Liver (tissue), 9 donors: Measurements from ENCODE around the gene NFIA. TPM values are rescaled to one million over a fixed set of nuclear protein-coding genes. Genes with fewer than 3 reads are reported as not detected.

Source experiments
- DNase-seq: peaks from one replicate; pipeline ENCODE4 v3.0.0-alpha.2; 2017; ENCODE audit warnings: low spot score
- H3K27ac ChIP-seq, 2 donors: one replicate each; pipeline ENCODE4 v1.7.0; 2013; ENCODE audit warnings: inconsistent platforms in 2 of 2, low read length in 2 of 2, control low read depth in 1 of 2, low read depth in 1 of 2, mild to moderate bottlenecking in 1 of 2
- H3K27me3 ChIP-seq, 4 donors: one replicate each; pipeline versions ENCODE4 v1.6.1 to v1.7.0; 2013; ENCODE audit warnings: low read length in 3 of 4, inconsistent platforms in 1 of 4, mild to moderate bottlenecking in 1 of 4, moderate library complexity in 1 of 4; ENCODE audit not compliant: control insufficient read depth in 4 of 4, insufficient read depth in 4 of 4
- H3K36me3 ChIP-seq, 4 donors: one replicate each; pipeline versions ENCODE4 v1.6.1 to v1.7.0; 2013; ENCODE audit warnings: low read length in 3 of 4, mild to moderate bottlenecking in 3 of 4, low read depth in 1 of 4, moderate library complexity in 1 of 4; ENCODE audit not compliant: control insufficient read depth in 4 of 4, insufficient read depth in 3 of 4
- H3K4me1 ChIP-seq, 4 donors: one replicate each; pipeline versions ENCODE4 v1.6.1 to v1.7.0; 2013; ENCODE audit warnings: low read length in 3 of 4, mild to moderate bottlenecking in 3 of 4, moderate library complexity in 1 of 4; ENCODE audit not compliant: control insufficient read depth in 4 of 4, insufficient read depth in 4 of 4
- H3K4me3 ChIP-seq, 3 donors: one replicate each; pipeline versions ENCODE4 v1.6.1 to v1.7.0; 2013; ENCODE audit warnings: low read length in 3 of 3, control low read depth in 1 of 3, low read depth in 1 of 3, mild to moderate bottlenecking in 1 of 3
- H3K9ac ChIP-seq, 2 donors: one replicate each; pipeline ENCODE4 v1.7.0; 2013; ENCODE audit warnings: low read length in 2 of 2, mild to moderate bottlenecking in 2 of 2, moderate library complexity in 2 of 2, control low read depth in 1 of 2, low read depth in 1 of 2
- H3K9me3 ChIP-seq, 4 donors: one replicate each; pipeline versions ENCODE4 v1.6.1 to v1.7.0; 2013; ENCODE audit warnings: low read length in 3 of 4; ENCODE audit not compliant: control insufficient read depth in 4 of 4
- EGR1 ChIP-seq, 2 donors: IDR thresholded peaks; 2 replicates each; pipeline ENCODE4 v1.6.1; 2016 to 2018; ENCODE audit warnings: antibody characterized with exemption in 2 of 2, low read depth in 2 of 2
- FOXA1 ChIP-seq: IDR thresholded peaks from 2 replicates; pipeline ENCODE4 v1.6.1; 2016; ENCODE audit warnings: antibody characterized with exemption
- FOXA2 ChIP-seq: IDR thresholded peaks from 2 replicates; pipeline ENCODE4 v1.6.1; 2016; ENCODE audit warnings: antibody characterized with exemption
- GABPA ChIP-seq, 2 donors: IDR thresholded peaks in 1 of 2; conservative IDR thresholded peaks in 1 of 2; 2 replicates each; pipeline ENCODE4 v1.6.1; 2016; ENCODE audit warnings: antibody characterized with exemption in 2 of 2, mild to moderate bottlenecking in 1 of 2, moderate library complexity in 1 of 2
- HNF4G ChIP-seq: IDR thresholded peaks from 2 replicates; pipeline ENCODE4 v1.6.1; 2016; ENCODE audit warnings: antibody characterized with exemption
- NR2F2 ChIP-seq: IDR thresholded peaks from 2 replicates; pipeline ENCODE4 v1.6.1; 2016; ENCODE audit warnings: antibody characterized with exemption
- RAD21 ChIP-seq, 2 donors: IDR thresholded peaks; 2 replicates each; pipeline ENCODE4 v1.6.1; 2016; ENCODE audit warnings: antibody characterized with exemption in 2 of 2, mild to moderate bottlenecking in 2 of 2
- RXRA ChIP-seq, 2 donors: IDR thresholded peaks; 2 replicates each; pipeline ENCODE4 v1.6.1; 2017 to 2018; ENCODE audit warnings: antibody characterized with exemption in 2 of 2, mild to moderate bottlenecking in 1 of 2
- SP1 ChIP-seq: IDR thresholded peaks from 2 replicates; pipeline ENCODE4 v1.6.1; 2018; ENCODE audit warnings: antibody characterized with exemption, mild to moderate bottlenecking
- TAF1 ChIP-seq: conservative IDR thresholded peaks from 2 replicates; pipeline ENCODE4 v1.6.1; 2016; ENCODE audit warnings: antibody characterized with exemption, mild to moderate bottlenecking
- YY1 ChIP-seq: IDR thresholded peaks from 2 replicates; pipeline ENCODE4 v1.6.1; 2016; ENCODE audit warnings: antibody characterized with exemption, mild to moderate bottlenecking
- WGBS: extraction: QIAGEN DNeasy Blood & Tissue Kit; methylation state at CpG from one replicate; pipeline ENCODE4 v1.1.7; 2013; 5-methylcytosine and 5-hydroxymethylcytosine counted together
- polyA plus RNA-seq, 2 donors: library from polyadenylated mRNA; stranded (reverse) in 1 of 2; unstranded in 1 of 2; fragments of 200-250 nt in 1 of 2; fragments of >200 nt in 1 of 2; fragmentation: Nextera tagmentation in 1 of 2; extraction: Ambion mirVana in 1 of 2; gene quantifications; one replicate each; pipeline versions ENCODE4 v1.2.1 to v1.2.3, GENCODE V29; 2013 to 2015
- total RNA-seq, 2 donors: library from RNA; depleted of rRNA; stranded (reverse); fragments of >200 nt; gene quantifications; one replicate each; pipeline ENCODE4 v1.2.3, GENCODE V29; 2014
- TF ChIP-seq, protein P1 (sequence below): IDR thresholded peaks from 2 replicates; pipeline ENCODE4 v1.6.1; 2016; ENCODE audit warnings: antibody characterized with exemption, mild to moderate bottlenecking
- TF ChIP-seq, protein P2 (sequence below): IDR thresholded peaks from 2 replicates; pipeline ENCODE4 v1.6.1; 2016; ENCODE audit warnings: antibody characterized with exemption
- TF ChIP-seq, protein P3 (sequence below): IDR thresholded peaks from 2 replicates; pipeline ENCODE4 v1.6.1; 2016; ENCODE audit warnings: antibody characterized with exemption
- TF ChIP-seq, protein P4 (sequence below): fragments of 150-350 bp; IDR thresholded peaks from 2 replicates; pipeline ENCODE4 v1.5.1; 2017; ENCODE audit warnings: improper control_type of control experiment, low read depth, low read length; ENCODE audit not compliant: missing input control
- TF ChIP-seq, protein P5 (sequence below): IDR thresholded peaks from 2 replicates; pipeline ENCODE4 v1.6.1; 2016; ENCODE audit warnings: antibody characterized with exemption
- donor health status: healthy.
- donor health status: healthy.
- donor health status: healthy.
- donor health status: healthy.
- donor health status: healthy.

The NFIA gene
- total and polyA plus RNA-seq, 4 donors: 6.8 to 53.7 (median 22.2) TPM

DNA sequence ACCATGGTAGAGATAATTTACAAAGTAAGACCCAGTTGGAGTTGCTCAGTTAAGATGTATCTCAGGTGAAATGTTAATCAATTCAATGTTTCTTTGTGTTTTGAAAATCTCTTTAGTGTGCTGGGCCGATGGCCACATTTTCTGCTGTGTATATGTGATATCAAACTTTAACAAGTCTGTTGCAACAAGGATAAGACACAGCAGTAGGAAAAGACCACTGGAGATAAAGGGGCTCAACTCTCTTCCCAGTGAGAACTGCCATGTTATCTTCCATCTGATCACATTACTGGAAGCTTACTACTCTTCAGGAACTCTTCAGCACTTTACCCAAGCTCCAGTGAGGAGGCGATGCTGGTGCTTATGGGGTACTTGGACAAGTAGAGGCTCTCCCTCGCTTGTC, 227.7 kb downstream of the NFIA start:
- Histone ChIP-seq H3K9ac (no peak overlapping the region), H3K4me1 (no peaks in the 10 kb centered on the region), H3K36me3 (peaks cover 0 to 7% (median 1%) of the 10 kb centered on the region in 4 donors), H3K9me3 (no peaks in the 10 kb centered on the region), H3K27ac (no peak overlapping the region), H3K4me3 (no peak overlapping the region), H3K27me3 (no peaks in the 10 kb centered on the region)
- TF ChIP-seq, protein P1, sequence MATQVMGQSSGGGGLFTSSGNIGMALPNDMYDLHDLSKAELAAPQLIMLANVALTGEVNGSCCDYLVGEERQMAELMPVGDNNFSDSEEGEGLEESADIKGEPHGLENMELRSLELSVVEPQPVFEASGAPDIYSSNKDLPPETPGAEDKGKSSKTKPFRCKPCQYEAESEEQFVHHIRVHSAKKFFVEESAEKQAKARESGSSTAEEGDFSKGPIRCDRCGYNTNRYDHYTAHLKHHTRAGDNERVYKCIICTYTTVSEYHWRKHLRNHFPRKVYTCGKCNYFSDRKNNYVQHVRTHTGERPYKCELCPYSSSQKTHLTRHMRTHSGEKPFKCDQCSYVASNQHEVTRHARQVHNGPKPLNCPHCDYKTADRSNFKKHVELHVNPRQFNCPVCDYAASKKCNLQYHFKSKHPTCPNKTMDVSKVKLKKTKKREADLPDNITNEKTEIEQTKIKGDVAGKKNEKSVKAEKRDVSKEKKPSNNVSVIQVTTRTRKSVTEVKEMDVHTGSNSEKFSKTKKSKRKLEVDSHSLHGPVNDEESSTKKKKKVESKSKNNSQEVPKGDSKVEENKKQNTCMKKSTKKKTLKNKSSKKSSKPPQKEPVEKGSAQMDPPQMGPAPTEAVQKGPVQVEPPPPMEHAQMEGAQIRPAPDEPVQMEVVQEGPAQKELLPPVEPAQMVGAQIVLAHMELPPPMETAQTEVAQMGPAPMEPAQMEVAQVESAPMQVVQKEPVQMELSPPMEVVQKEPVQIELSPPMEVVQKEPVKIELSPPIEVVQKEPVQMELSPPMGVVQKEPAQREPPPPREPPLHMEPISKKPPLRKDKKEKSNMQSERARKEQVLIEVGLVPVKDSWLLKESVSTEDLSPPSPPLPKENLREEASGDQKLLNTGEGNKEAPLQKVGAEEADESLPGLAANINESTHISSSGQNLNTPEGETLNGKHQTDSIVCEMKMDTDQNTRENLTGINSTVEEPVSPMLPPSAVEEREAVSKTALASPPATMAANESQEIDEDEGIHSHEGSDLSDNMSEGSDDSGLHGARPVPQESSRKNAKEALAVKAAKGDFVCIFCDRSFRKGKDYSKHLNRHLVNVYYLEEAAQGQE: no peak
- TF ChIP-seq FOXA1 (no peak), GABPA (IDR thresholded peaks at IDR 0.05 in 1 of 2, conservative IDR thresholded peaks at IDR 0.05 in 1 of 2) (no peak), HNF4G (no peak), TAF1 (no peak), FOXA2 (no peak), RAD21 (IDR thresholded peaks at IDR 0.05) (no peak), YY1 (no peak), NR2F2 (no peak), RXRA (IDR thresholded peaks at IDR 0.05) (no peak), SP1 (no peak), EGR1 (IDR thresholded peaks at IDR 0.05; ENCODE audit: low read depth in 2 of 2) (no peak)
- TF ChIP-seq, protein P2, sequence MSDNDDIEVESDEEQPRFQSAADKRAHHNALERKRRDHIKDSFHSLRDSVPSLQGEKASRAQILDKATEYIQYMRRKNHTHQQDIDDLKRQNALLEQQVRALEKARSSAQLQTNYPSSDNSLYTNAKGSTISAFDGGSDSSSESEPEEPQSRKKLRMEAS: no peak
- TF ChIP-seq, protein P3, sequence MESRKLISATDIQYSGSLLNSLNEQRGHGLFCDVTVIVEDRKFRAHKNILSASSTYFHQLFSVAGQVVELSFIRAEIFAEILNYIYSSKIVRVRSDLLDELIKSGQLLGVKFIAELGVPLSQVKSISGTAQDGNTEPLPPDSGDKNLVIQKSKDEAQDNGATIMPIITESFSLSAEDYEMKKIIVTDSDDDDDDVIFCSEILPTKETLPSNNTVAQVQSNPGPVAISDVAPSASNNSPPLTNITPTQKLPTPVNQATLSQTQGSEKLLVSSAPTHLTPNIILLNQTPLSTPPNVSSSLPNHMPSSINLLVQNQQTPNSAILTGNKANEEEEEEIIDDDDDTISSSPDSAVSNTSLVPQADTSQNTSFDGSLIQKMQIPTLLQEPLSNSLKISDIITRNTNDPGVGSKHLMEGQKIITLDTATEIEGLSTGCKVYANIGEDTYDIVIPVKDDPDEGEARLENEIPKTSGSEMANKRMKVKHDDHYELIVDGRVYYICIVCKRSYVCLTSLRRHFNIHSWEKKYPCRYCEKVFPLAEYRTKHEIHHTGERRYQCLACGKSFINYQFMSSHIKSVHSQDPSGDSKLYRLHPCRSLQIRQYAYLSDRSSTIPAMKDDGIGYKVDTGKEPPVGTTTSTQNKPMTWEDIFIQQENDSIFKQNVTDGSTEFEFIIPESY: no peak
- TF ChIP-seq, protein P4, sequence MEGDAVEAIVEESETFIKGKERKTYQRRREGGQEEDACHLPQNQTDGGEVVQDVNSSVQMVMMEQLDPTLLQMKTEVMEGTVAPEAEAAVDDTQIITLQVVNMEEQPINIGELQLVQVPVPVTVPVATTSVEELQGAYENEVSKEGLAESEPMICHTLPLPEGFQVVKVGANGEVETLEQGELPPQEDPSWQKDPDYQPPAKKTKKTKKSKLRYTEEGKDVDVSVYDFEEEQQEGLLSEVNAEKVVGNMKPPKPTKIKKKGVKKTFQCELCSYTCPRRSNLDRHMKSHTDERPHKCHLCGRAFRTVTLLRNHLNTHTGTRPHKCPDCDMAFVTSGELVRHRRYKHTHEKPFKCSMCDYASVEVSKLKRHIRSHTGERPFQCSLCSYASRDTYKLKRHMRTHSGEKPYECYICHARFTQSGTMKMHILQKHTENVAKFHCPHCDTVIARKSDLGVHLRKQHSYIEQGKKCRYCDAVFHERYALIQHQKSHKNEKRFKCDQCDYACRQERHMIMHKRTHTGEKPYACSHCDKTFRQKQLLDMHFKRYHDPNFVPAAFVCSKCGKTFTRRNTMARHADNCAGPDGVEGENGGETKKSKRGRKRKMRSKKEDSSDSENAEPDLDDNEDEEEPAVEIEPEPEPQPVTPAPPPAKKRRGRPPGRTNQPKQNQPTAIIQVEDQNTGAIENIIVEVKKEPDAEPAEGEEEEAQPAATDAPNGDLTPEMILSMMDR: no peak
- TF ChIP-seq, protein P5, sequence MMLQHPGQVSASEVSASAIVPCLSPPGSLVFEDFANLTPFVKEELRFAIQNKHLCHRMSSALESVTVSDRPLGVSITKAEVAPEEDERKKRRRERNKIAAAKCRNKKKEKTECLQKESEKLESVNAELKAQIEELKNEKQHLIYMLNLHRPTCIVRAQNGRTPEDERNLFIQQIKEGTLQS: no peak
- no peak for DNase-seq
- 97% methylated on average over 3 of the region's 3 CpGs for WGBS

DNA sequence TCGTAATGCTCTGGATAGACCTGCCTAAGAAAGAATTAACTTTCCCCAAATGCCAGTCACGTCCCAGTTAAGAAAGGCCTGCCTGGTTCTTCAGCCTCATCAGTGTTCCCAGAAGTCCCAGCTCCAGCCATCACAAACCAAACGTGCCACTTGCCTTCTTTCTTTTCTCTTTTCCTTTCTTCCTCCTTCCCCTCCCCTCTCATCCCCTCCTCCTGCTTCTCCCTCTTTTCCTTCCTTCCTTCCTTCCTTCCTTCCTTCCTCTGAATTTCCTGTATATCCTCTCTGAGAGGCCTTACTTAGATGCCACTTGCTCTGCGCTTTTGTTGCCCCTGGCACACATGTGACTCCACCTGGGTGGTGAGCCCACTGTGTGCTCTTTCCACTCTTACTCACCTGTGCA, 228.2 kb downstream of the NFIA start:
- H3K4me3 ChIP-seq: no peak overlapping the region
- no peak for DNase-seq
- no peaks in the 10 kb centered on the region for H3K4me1 ChIP-seq
- H3K27ac ChIP-seq: no peak overlapping the region
- H3K36me3 ChIP-seq: peaks cover 0 to 7% (median 1%) of the 10 kb centered on the region in 4 donors
- H3K27me3 ChIP-seq: no peaks in the 10 kb centered on the region
- 96% methylated on average over 4 of the region's 4 CpGs for WGBS
- H3K9me3 ChIP-seq: no peaks in the 10 kb centered on the region
- no peak overlapping the region for H3K9ac ChIP-seq
- TF ChIP-seq GABPA (IDR thresholded peaks at IDR 0.05 in 1 of 2, conservative IDR thresholded peaks at IDR 0.05 in 1 of 2) (no peak), SP1 (no peak), EGR1 (IDR thresholded peaks at IDR 0.05; ENCODE audit: low read depth in 2 of 2) (no peak), FOXA1 (no peak), YY1 (no peak), NR2F2 (no peak)
- TF ChIP-seq, protein P2: no peak
- TF ChIP-seq, protein P1: no peak
- TF ChIP-seq, protein P4: no peak
